ENCODE results near the gene CASP8. TPM values are rescaled to one million over a fixed set of nuclear protein-coding genes. Genes with fewer than 3 reads are reported as not detected.

The CASP8 gene
- total RNA-seq, 1 experiment from 2014 or later, result 67.1 TPM

DNA sequence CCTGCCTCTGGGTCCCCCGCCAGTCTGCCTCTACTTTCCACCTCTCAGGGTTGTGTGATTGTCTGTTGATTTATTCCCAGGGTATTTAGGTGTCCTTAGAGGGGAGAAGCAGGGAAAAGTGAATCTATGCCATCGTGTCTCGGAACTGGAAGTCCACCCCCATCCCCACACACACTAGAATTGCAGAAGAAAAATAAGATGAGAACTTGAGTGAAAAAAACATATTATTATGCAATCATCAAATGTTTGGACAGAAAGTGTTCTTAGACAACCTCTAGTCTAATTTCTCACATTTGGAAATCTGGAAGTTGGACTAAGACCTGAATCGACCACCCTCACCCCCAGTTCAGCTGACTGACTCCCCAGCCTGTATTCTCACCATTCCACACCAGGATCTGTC is 14.1 kb upstream of the CASP8 start:
- peaks cover 7% of the 10 kb centered on the region for H3K9me3 Mint-ChIP-seq (ENCODE audit: low read depth, unreplicated experiment)
- H3K27me3 Mint-ChIP-seq (ENCODE audit: unreplicated experiment), result no peaks in the 10 kb centered on the region
- intact Hi-C loops (cut with micrococcal nuclease; ENCODE audit: unreplicated experiment), result no loop called here
- peaks cover 28% of the 10 kb centered on the region for H3K36me3 Mint-ChIP-seq (ENCODE audit: insufficient read depth, unreplicated experiment)
- no TSS peak for BruUV-seq (replicated peaks)
- H3K27ac Mint-ChIP-seq (ENCODE audit: unreplicated experiment), result no peak overlapping the region
- no peak overlapping the region for H3K4me3 Mint-ChIP-seq (ENCODE audit: low read depth, unreplicated experiment)
- peaks cover 7% of the 10 kb centered on the region for H3K4me1 Mint-ChIP-seq (ENCODE audit: low read depth, unreplicated experiment)
- CTCF ChIA-PET, result no interaction called here
- no peak for DNase-seq
- TF ChIP-seq, protein P1, sequence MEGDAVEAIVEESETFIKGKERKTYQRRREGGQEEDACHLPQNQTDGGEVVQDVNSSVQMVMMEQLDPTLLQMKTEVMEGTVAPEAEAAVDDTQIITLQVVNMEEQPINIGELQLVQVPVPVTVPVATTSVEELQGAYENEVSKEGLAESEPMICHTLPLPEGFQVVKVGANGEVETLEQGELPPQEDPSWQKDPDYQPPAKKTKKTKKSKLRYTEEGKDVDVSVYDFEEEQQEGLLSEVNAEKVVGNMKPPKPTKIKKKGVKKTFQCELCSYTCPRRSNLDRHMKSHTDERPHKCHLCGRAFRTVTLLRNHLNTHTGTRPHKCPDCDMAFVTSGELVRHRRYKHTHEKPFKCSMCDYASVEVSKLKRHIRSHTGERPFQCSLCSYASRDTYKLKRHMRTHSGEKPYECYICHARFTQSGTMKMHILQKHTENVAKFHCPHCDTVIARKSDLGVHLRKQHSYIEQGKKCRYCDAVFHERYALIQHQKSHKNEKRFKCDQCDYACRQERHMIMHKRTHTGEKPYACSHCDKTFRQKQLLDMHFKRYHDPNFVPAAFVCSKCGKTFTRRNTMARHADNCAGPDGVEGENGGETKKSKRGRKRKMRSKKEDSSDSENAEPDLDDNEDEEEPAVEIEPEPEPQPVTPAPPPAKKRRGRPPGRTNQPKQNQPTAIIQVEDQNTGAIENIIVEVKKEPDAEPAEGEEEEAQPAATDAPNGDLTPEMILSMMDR (IDR thresholded peaks at IDR 0.05; ENCODE audit: unreplicated experiment), result no peak

DNA sequence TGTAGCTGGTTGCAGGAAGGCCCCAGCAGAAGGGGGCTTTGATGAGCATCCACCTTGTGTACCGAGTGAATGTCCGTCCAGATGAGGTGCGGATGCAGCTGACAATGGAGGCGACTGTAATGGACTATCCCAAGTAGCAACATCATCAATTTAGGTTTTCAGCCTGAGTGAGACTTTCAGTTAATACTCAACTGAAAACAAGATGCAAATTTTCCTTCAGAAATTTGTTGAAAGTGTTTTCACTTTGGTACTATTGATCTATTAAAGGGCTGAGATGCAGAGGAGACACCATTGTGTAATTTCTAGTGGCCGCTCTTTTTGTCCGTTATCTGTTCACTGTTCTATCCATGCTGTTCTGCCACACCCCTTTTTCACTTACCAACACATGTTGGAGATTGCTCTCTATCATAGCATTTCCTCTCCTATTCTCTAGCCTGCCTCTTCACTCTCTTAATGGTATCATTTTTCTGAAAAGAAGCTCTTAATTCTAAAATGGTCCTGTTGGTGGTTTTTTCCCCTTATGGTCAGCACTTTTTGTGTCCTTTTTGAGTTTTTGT is 12.0 kb upstream of the CASP8 start:
- H3K36me3 Mint-ChIP-seq (ENCODE audit: insufficient read depth, unreplicated experiment), result peaks cover 25% of the 10 kb centered on the region
- intact Hi-C loops (cut with micrococcal nuclease; ENCODE audit: unreplicated experiment), result no loop called here
- no TSS peak for BruUV-seq (replicated peaks)
- TF ChIP-seq, protein P1 (IDR thresholded peaks at IDR 0.05; ENCODE audit: unreplicated experiment), result no peak
- no peak overlapping the region for H3K4me3 Mint-ChIP-seq (ENCODE audit: low read depth, unreplicated experiment)
- CTCF ChIA-PET, result no interaction called here
- H3K27ac Mint-ChIP-seq (ENCODE audit: unreplicated experiment), result no peak overlapping the region
- peaks cover 7% of the 10 kb centered on the region for H3K9me3 Mint-ChIP-seq (ENCODE audit: low read depth, unreplicated experiment)
- no peak for DNase-seq
- H3K4me1 Mint-ChIP-seq (ENCODE audit: low read depth, unreplicated experiment), result peaks cover 7% of the 10 kb centered on the region
- no peaks in the 10 kb centered on the region for H3K27me3 Mint-ChIP-seq (ENCODE audit: unreplicated experiment)

DNA sequence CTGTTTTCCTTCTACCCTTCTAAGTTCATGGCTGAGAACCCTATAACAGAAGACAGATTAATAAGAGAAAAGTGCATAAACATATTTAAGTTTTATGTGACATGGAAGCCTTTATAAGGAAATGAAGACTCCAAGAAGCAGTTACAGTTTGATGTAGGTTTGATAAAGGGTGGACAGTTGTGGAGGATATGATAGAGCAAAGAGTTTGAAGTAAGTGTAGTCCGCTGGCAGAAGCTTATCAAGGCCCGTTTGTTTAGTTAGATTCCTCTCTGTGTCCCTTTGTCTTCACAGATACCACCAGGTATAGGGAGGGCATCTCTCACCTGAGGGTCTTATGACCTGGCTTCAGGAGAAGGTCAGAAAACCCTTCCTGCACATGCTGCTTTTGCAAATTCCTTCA is 10.4 kb upstream of the CASP8 start:
- H3K4me1 Mint-ChIP-seq (ENCODE audit: low read depth, unreplicated experiment), result peaks cover 11% of the 10 kb centered on the region
- no peak for DNase-seq
- peaks cover 22% of the 10 kb centered on the region for H3K36me3 Mint-ChIP-seq (ENCODE audit: insufficient read depth, unreplicated experiment)
- CTCF ChIA-PET, result no interaction called here
- intact Hi-C loops (cut with micrococcal nuclease; ENCODE audit: unreplicated experiment), result no loop called here
- no peak overlapping the region for H3K27ac Mint-ChIP-seq (ENCODE audit: unreplicated experiment)
- no peaks in the 10 kb centered on the region for H3K27me3 Mint-ChIP-seq (ENCODE audit: unreplicated experiment)
- no TSS peak for BruUV-seq (replicated peaks)
- H3K9me3 Mint-ChIP-seq (ENCODE audit: low read depth, unreplicated experiment), result peaks cover 7% of the 10 kb centered on the region
- H3K4me3 Mint-ChIP-seq (ENCODE audit: low read depth, unreplicated experiment), result no peak overlapping the region
- TF ChIP-seq, protein P1 (IDR thresholded peaks at IDR 0.05; ENCODE audit: unreplicated experiment), result no peak

DNA sequence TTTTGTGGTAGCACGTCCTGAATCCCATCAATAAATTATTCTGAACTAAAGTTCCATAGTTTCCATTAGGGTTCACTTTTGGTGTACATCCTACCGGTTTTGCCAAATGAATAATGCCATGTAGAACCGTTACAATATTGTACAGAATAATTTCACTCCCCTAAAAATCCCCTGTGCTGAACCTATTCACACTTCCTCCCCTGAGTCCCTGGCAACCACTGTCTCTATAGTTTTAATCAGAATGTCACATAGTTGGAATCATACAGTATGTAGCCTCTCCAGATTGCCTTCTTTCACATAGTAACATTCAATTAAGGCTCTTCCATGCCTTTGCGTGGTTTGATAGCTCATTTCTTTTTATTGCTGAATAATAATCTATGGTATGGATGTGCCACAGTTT is 9.6 kb upstream of the CASP8 start:
- Mint-ChIP-seq H3K27ac (ENCODE audit: unreplicated experiment) (no peak overlapping the region), H3K36me3 (ENCODE audit: insufficient read depth, unreplicated experiment) (peaks cover 22% of the 10 kb centered on the region), H3K27me3 (ENCODE audit: unreplicated experiment) (no peaks in the 10 kb centered on the region), H3K4me3 (ENCODE audit: low read depth, unreplicated experiment) (no peak overlapping the region), H3K9me3 (ENCODE audit: low read depth, unreplicated experiment) (peaks cover 7% of the 10 kb centered on the region), H3K4me1 (ENCODE audit: low read depth, unreplicated experiment) (peaks cover 19% of the 10 kb centered on the region)
- BruUV-seq (replicated peaks), result no TSS peak
- CTCF ChIA-PET, result interaction anchor here (0.7 kb wide), 1 partner anchor 75 kb away, joined by 4 read pairs; no protein-coding TSS in a partner anchor
- intact Hi-C loops (cut with micrococcal nuclease; ENCODE audit: unreplicated experiment), result no loop called here
- TF ChIP-seq, protein P1 (IDR thresholded peaks at IDR 0.05; ENCODE audit: unreplicated experiment), result no peak
- DNase-seq, result no peak

Measured in Calu3 (cell line).